ENCODE results near the gene ANKS4B.
A peak's percentile ranks its signal among the peaks of the same experiment; 100 is the strongest.
"Not testable (repeated sequence)": the region's sequence is repeated elsewhere in the genome, so short reads cannot be mapped to it uniquely, and the experiment has no call there.

Gene ANKS4B

DNA sequence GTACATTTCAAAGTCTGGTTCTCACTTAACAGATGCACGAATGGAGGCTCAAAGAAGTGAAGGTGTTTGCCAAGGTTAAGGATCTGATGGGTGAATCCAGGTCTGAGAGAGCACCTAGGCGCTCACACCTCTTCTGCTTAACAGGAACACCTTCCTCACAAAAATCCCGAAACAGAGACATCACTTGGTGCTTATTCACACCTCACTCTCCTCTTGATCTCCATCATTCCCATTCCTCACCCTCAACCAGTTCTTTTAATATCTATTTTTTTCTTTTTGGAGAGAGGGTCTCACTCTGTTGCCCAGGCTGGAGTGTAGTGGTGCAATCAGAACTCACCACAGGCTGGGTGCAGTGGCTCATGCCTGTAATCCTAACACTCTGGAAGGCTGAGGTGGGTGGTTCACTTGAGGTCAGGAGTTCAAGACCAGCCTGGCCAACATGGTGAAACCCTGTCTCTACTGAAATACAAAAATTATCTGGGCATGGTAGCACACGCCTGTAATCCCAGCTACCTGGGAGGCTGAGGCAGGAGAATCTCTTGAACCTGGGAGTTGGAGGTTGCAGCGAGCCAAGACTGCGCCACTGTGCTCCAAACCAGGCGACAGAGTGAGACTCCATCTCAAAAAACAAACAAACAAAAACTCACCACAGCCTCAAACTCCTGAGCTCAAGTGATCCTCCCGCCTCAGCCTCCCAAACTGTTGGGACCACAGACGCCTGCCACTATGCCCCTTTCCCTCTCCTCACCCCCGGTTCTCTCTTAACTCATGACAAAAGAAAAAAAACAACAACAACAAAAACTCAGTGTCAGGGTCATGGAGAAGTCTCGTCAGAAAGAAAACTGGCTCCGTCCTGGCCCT lies 29.5 kb downstream of the ANKS4B start:
- Mint-ChIP-seq H3K4me1 (ENCODE audit: low read depth) (no peaks in the 10 kb centered on the region), H3K4me3 (no peak overlapping the region), H3K9me3 (no peaks in the 10 kb centered on the region), H3K36me3 (ENCODE audit: low read depth) (no peaks in the 10 kb centered on the region), H3K27ac (no peak overlapping the region), H3K27me3 (ENCODE audit: low read depth) (peaks cover 8% of the 10 kb centered on the region)

DNA sequence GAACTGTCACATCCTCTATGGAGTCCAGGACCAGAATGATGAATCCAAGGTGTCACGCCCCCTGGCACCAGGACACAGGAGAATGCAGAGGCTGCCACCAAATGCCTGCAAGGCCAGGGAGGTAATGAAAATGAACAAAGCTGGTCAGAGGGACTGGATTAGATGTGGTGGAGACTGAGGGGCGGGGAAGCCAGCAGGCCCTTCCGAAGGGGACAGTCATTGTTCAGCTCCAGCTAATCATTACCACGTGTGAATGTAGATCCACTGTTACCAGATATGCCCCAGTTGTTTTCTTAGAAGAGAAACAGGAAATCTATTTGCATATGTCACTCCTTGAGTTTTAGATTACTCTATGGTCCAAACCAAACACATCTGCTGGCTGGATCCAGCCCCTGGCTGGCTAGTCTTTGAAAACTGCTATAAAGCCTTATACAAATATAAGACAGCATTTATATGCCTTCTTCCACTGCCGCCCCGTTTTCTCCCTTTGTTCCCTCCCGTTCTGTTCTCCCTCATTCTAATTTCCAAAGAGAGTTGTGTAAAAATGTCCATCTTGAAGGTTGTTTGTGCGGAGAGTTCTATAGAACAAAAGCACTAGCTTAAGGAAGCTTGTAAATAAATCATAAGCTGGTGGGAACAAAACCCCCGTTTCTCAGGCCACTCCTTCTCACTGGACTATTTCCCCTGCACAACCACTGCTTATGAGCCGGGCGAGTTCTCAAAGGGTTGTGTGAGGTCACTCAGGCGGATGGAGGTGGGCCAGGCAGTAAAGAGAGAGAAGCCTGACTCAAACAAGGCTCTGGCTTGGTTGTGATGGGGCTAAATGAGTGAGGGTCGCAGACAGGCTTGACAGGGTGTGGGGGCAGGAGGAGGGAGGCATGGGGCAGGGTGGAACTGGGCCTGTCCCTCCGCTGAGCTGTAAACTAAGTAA lies 30.4 kb downstream of the ANKS4B start:
- H3K36me3 Mint-ChIP-seq (ENCODE audit: low read depth) = no peaks in the 10 kb centered on the region
- no peaks in the 10 kb centered on the region for H3K9me3 Mint-ChIP-seq
- H3K4me1 Mint-ChIP-seq (ENCODE audit: low read depth) = no peaks in the 10 kb centered on the region

DNA sequence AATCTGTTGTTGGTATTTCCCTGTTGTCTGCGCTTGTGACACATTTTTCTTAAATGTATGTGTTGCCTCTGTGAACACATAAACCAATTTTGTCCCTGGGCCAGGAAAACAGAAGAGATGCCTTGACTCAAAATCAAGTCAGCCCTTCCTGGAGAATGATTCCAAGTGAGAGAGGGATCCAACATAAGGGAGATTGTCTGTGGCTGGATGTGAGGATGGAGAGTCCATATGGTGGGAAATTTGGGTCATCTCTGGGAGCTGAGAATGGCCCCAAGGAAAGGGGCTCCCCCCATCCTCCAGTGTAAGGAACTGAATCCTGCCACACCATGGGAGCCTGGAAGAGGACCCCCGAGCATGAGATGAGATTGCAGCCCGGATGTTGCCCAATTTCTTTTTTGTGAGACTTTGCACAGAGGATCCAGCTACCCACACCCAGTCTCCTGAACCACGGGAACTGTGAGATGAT lies 31.1 kb downstream of the ANKS4B start:
- peaks cover 6% of the 10 kb centered on the region for H3K27me3 Mint-ChIP-seq (ENCODE audit: low read depth)
- H3K9me3 Mint-ChIP-seq = no peaks in the 10 kb centered on the region
- no peaks in the 10 kb centered on the region for H3K4me1 Mint-ChIP-seq (ENCODE audit: low read depth)
- H3K36me3 Mint-ChIP-seq (ENCODE audit: low read depth) = no peaks in the 10 kb centered on the region
- no peak overlapping the region for H3K27ac Mint-ChIP-seq
- no peak overlapping the region for H3K4me3 Mint-ChIP-seq

More for the DNA sequence above, 30.4 kb downstream of the ANKS4B start:
- H3K27me3 Mint-ChIP-seq (ENCODE audit: low read depth) = peaks cover 8% of the 10 kb centered on the region
- no peak overlapping the region for H3K4me3 Mint-ChIP-seq
- H3K27ac Mint-ChIP-seq = no peak overlapping the region

DNA sequence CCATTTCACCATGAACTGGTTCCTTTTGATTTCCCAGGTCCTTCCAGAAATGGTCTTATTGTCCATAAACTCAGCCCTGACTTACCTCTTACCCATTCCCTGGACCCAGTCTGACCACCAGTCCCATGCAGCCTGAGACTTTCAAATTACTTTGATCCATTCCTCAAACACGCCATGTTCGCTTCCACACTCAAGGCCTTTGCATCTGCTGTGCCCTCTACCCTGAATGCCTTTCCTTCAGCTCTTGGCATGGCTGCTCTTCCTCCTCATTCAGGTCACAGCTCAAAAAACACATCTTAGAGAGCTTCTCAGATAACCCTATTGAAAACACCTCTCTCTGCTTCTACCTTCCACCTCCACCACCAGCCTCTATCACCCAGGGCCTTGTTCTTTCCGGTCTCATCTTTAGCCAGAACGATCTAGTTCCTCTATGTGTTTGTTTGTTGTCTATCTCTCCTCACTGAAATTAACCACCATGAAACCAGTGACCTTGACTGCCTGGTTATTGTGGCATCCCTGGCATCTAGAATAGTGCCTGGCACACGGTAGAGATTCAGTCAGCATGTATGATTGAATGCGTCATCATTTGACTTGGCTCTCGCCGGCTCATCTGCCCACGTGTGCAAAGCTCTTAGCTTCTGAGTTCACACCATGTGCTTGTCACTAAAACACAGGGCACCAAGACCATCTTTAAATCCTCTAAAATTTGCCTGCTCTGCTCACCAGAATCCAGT lies 31.8 kb downstream of the ANKS4B start:
- no peaks in the 10 kb centered on the region for H3K4me1 Mint-ChIP-seq (ENCODE audit: low read depth)
- H3K27me3 Mint-ChIP-seq (ENCODE audit: low read depth) = peaks cover 5% of the 10 kb centered on the region
- H3K4me3 Mint-ChIP-seq = no peak overlapping the region
- no peaks in the 10 kb centered on the region for H3K9me3 Mint-ChIP-seq
- H3K36me3 Mint-ChIP-seq (ENCODE audit: low read depth) = no peaks in the 10 kb centered on the region
- H3K27ac Mint-ChIP-seq = no peak overlapping the region

DNA sequence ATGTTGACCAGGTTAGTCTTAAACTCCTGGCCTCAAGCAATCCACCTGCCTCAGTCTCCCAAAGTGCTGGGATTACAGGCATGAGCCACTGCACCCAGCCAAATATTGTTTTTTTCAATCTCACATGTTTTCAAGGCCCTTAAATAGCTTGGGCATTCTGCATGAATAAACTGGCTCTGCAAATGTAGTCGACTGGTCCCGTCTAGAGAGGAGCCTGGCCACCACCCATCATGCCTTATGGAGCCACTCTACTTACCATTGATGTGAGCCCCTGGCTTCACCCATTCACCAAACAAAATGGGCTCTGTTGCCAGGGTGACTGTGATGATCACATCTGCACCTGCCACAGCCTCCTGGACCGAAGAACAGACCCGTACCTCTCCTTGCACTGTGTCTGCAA lies 33.8 kb downstream of the ANKS4B start:
- no peaks in the 10 kb centered on the region for H3K4me1 Mint-ChIP-seq (ENCODE audit: low read depth)
- no peak overlapping the region for H3K4me3 Mint-ChIP-seq
- H3K27ac Mint-ChIP-seq = no peak overlapping the region
- H3K27me3 Mint-ChIP-seq (ENCODE audit: low read depth) = peaks cover 5% of the 10 kb centered on the region
- no peaks in the 10 kb centered on the region for H3K9me3 Mint-ChIP-seq
- H3K36me3 Mint-ChIP-seq (ENCODE audit: low read depth) = no peaks in the 10 kb centered on the region

DNA sequence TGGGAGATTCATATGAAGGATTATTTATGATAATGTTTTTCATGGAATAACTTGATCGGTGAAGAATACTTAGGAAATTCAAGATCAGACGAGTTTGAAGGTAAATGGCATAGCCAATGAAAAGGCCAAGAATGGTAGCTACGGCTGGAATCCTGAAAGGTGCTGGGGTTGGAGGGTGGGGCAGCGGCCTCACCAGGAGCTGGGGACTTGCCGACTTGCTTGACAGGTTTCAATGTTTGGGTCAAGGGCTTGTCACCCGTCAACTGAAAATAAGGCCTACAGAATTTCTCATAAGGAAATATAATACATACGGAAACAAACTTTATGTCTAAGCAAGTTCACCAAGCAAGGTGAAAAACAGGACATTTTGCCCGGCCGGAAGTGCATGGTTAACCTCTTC lies 34.7 kb downstream of the ANKS4B start:
- no peak overlapping the region for H3K27ac Mint-ChIP-seq
- no peaks in the 10 kb centered on the region for H3K9me3 Mint-ChIP-seq
- H3K4me3 Mint-ChIP-seq = no peak overlapping the region
- H3K4me1 Mint-ChIP-seq (ENCODE audit: low read depth) = no peaks in the 10 kb centered on the region
- no peaks in the 10 kb centered on the region for H3K36me3 Mint-ChIP-seq (ENCODE audit: low read depth)
- peaks cover 8% of the 10 kb centered on the region for H3K27me3 Mint-ChIP-seq (ENCODE audit: low read depth)

DNA sequence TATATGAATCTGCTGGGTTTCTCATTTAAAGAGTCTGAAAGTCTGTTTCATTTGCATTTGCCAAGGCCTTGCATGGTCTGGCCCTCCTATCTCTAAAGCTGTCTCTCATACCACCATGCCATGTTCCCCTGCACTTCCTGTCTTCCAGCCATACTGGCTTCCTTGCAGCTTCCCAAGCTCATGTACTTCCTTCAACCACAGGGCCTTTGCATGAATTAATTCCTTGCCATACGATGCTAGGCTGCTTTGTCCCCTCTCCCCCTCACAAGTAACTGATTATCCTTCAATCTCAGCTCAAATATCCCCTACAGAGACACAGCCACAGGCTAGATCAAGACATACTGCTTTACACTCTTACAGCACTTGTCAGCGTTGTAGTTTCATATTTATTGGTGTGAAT lies 38.8 kb downstream of the ANKS4B start:
- H3K27me3 Mint-ChIP-seq (ENCODE audit: low read depth) = peaks cover 32% of the 10 kb centered on the region
- H3K9me3 Mint-ChIP-seq = no peaks in the 10 kb centered on the region
- H3K4me3 Mint-ChIP-seq = no peak overlapping the region
- H3K27ac Mint-ChIP-seq = no peak overlapping the region
- H3K4me1 Mint-ChIP-seq (ENCODE audit: low read depth) = no peaks in the 10 kb centered on the region
- H3K36me3 Mint-ChIP-seq (ENCODE audit: low read depth) = no peaks in the 10 kb centered on the region

DNA sequence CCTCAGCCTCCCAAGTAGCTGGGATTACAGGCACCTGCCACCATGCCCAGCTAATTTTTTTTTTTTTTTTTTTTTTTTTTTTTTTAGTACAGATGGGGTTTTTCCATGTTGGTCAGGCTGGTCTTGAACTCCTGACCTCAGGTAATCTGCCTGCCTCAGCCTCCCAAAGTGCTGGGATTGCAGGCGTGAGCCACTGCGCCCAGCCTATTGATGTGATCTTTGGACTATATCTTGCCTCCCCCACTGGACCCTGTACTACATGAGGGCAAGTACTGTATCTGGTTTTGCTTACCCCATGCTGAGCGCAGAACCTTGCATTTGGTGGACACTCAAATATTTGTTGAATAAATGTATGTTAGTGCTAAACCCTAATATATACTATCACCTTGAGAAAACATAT lies 39.3 kb downstream of the ANKS4B start:
- not testable (repeated sequence) for H3K4me3 Mint-ChIP-seq; H3K36me3 Mint-ChIP-seq (ENCODE audit: low read depth); H3K27ac Mint-ChIP-seq; H3K9me3 Mint-ChIP-seq; H3K4me1 Mint-ChIP-seq (ENCODE audit: low read depth)
- peaks cover 37% of the 10 kb centered on the region for H3K27me3 Mint-ChIP-seq (ENCODE audit: low read depth)

DNA sequence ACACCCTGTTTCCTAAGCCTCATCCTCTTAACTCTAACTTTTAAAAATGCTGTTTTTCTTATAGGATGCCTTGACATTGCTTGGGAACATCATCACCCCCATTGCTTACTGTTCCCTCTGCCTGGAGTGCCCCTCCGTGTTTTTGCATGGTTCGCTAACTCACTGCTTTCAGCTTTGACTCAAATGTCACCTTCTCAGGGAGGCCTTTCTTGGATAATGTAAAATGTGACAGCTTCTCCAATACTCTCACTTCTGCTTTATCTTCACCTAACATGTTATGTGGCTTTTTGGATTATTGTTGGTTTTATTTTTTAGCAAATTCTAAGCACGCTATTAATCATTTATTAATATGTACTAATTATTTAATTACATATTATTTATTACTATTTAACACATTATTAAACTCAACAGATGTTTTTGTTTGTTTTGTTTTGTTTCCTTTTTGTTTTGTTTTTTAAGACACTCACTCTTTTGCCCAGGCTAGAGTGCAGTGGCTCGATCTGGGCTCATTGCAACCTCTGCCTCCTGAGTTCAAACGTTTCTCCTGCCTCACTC lies 40.8 kb downstream of the ANKS4B start:
- Mint-ChIP-seq H3K27me3 (ENCODE audit: low read depth) (peaks cover 52% of the 10 kb centered on the region), H3K36me3 (ENCODE audit: low read depth) (no peaks in the 10 kb centered on the region), H3K4me3 (no peak overlapping the region), H3K27ac (no peak overlapping the region), H3K9me3 (no peaks in the 10 kb centered on the region), H3K4me1 (ENCODE audit: low read depth) (no peaks in the 10 kb centered on the region)

DNA sequence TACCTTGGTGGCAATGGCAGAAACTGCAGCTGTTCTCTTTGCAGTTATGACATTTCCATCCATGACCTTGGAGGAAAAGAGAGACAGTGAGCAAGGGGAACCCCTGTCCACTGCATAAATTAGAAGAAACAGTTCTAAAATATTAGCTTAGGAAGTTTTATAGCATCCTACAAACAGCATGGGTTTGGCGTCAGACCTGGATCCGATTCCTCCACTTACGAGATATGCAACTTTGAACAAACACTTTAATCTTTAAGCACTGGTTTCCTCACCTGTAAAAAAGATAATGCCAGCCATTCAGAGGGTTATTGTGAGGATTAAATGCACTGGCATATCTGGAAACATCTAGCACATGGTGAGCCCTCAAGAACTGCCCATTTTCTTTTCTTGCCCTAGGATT lies 42.0 kb downstream of the ANKS4B start:
- Mint-ChIP-seq H3K4me1 (ENCODE audit: low read depth) (no peaks in the 10 kb centered on the region), H3K27ac (no peak overlapping the region), H3K27me3 (ENCODE audit: low read depth) (peaks cover 62% of the 10 kb centered on the region), H3K9me3 (no peaks in the 10 kb centered on the region), H3K36me3 (ENCODE audit: low read depth) (no peaks in the 10 kb centered on the region), H3K4me3 (no peak overlapping the region)

DNA sequence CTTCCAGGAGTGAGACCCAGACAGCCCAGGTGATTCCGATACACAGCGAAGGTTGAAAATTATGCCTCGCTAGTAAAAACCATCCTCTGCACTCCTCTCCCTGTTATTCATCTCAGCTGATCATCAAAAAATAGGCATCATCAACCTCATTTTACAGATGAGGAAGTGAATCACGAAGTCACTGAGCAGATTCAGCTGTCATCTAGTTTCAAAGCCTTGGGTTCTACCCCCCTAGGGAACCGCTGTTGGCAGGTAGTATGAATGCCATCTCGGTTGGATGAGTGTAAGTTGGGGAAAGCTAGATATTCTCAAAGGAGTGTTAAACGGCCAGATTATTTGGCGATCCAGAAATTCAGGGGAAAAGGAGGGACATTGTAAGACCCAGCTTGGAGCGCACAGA lies 42.6 kb downstream of the ANKS4B start:
- H3K27me3 Mint-ChIP-seq (ENCODE audit: low read depth) = peaks cover 64% of the 10 kb centered on the region
- H3K9me3 Mint-ChIP-seq = no peaks in the 10 kb centered on the region
- no peaks in the 10 kb centered on the region for H3K36me3 Mint-ChIP-seq (ENCODE audit: low read depth)
- H3K4me3 Mint-ChIP-seq = no peak overlapping the region
- no peaks in the 10 kb centered on the region for H3K4me1 Mint-ChIP-seq (ENCODE audit: low read depth)
- H3K27ac Mint-ChIP-seq = no peak overlapping the region

DNA sequence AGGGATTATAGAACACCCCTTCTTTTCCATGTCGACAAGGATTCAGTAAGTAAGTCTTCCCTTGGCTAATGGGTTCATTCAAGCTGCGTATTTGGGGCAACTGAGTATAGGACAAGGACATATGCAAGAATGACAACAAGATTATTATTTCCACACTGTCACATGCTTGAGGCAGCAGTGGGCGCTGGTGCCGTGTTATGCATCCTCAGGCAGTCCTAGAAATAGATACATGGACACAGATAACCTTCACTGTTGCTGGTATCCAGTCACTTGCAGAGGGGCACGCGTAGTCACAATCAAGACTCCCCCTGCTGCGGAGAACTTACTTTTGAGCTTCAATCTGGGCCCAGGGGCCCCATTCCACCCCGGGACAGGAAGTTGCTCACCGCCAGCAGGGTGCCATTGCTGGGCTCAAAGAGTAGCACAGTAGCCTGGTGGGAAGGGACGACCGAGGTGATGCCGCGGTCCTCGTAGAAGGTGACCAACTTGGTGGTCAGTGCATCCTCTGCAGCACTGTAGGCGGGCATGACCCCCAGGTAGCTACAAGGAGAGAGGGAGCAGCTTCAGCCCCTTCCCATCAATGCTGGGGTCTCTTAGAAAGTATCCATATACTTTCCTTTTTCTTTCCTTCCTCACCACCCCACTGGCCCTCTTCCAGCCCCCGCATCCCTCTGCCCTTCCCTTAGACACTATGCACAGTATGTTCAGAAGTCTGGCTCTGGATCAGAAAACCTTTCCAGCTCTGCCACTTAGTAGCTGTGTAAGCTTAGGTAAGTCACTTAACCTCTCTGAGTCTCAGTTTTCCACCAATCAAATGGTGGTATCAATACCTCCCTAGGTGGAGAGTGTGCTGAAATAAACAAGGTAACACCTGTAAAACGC lies 43.8 kb downstream of the ANKS4B start:
- no peaks in the 10 kb centered on the region for H3K9me3 Mint-ChIP-seq
- H3K27ac Mint-ChIP-seq = no peak overlapping the region
- H3K36me3 Mint-ChIP-seq (ENCODE audit: low read depth) = no peaks in the 10 kb centered on the region
- no peak overlapping the region for H3K4me3 Mint-ChIP-seq
- H3K4me1 Mint-ChIP-seq (ENCODE audit: low read depth) = no peaks in the 10 kb centered on the region
- H3K27me3 Mint-ChIP-seq (ENCODE audit: low read depth) = peaks cover 73% of the 10 kb centered on the region

DNA sequence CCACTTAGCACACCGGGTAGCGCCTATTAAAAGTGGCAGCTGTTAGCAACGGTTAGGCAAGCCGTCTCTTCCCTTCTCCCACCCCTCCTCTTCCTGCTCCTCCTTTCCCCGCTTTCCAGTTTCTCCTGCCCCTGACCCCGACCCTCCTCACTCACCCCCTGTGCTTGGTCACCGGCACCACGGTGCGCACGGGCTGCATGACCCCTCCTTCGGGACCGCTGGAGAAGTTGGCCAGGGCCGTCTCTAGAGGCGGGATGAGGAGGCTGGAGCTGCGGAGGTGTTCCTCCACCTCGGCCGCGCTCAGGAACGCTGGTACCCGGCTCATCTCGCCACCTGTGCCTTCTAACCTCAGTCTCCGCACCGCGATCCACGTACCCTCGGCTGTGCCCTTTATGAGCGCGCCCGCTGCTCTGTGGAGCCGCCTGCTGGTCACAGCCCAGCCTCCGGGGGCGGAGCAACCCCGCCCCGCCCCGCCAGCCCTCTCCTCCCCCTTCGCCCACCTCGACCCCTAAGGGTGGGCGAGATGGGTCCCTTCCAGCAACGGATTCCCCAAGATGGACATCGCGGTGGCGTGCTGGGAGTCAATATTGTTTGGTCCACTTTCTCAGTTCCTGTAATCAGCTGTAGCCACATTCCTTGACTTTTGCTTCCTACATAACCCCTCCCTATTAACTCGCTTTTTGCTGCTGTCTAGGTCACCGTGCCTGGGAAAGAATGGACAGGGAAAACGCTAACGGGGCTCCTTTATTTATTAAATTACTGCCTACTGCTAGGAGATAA lies 44.6 kb downstream of the ANKS4B start, which contains the start of gene CRYM:
CRYM (minus strand) TSS at position 364 of the 780 bp plus-strand sequence; CDS start at position 325, 39 bp downstream.
- no peaks in the 10 kb centered on the region for H3K9me3 Mint-ChIP-seq
- peak within 1 kb of the TSS; percentile 22 for H3K4me3 Mint-ChIP-seq
- H3K36me3 Mint-ChIP-seq (ENCODE audit: low read depth) = no peaks in the 10 kb centered on the region
- no peak within 1 kb of the TSS for H3K27ac Mint-ChIP-seq
- peaks cover 75% of the 10 kb centered on the region for H3K27me3 Mint-ChIP-seq (ENCODE audit: low read depth)
- H3K4me1 Mint-ChIP-seq (ENCODE audit: low read depth) = no peaks in the 10 kb centered on the region

Data from T-helper 1 cell treated with Interleukin-12 subunit alpha and Interleukin-12 subunit beta and Interleukin-4 antibody, amounts not matched to agents 30 μg/mL and 1 μg/mL, for 36 hours (primary cell).